ENCODE data around the gene FHIP1B.

DNA sequence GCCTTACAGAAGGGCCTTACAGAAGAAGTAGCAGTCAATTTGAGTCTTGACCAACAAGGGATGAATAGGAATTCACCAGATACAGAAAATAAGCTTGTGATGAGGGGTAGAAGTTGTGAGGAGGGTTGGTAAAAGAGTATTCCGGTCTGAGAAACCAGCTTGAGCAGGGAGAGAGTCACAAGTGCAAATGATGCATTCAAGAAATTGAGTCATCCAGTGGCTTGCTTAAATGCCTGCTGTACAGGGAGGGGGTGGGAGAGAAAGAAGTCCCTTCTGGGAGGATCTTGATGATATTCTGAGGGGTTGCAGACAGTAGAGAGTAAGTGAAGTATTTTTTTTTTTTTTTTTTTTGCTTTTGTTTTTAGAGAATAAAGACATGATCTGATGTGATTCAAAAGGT lies 34.4 kb upstream of the FHIP1B start:
- TF ChIP-seq CTCF (IDR thresholded peaks at IDR 0.05; ENCODE audit: insufficient read depth, low read length) (no peak), GABPA (IDR thresholded peaks at IDR 0.05; ENCODE audit: low read depth) (no peak), POLR2AphosphoS5 (IDR thresholded peaks at IDR 0.05; ENCODE audit: low read depth) (no peak)
- TF ChIP-seq, protein P1, sequence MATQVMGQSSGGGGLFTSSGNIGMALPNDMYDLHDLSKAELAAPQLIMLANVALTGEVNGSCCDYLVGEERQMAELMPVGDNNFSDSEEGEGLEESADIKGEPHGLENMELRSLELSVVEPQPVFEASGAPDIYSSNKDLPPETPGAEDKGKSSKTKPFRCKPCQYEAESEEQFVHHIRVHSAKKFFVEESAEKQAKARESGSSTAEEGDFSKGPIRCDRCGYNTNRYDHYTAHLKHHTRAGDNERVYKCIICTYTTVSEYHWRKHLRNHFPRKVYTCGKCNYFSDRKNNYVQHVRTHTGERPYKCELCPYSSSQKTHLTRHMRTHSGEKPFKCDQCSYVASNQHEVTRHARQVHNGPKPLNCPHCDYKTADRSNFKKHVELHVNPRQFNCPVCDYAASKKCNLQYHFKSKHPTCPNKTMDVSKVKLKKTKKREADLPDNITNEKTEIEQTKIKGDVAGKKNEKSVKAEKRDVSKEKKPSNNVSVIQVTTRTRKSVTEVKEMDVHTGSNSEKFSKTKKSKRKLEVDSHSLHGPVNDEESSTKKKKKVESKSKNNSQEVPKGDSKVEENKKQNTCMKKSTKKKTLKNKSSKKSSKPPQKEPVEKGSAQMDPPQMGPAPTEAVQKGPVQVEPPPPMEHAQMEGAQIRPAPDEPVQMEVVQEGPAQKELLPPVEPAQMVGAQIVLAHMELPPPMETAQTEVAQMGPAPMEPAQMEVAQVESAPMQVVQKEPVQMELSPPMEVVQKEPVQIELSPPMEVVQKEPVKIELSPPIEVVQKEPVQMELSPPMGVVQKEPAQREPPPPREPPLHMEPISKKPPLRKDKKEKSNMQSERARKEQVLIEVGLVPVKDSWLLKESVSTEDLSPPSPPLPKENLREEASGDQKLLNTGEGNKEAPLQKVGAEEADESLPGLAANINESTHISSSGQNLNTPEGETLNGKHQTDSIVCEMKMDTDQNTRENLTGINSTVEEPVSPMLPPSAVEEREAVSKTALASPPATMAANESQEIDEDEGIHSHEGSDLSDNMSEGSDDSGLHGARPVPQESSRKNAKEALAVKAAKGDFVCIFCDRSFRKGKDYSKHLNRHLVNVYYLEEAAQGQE (IDR thresholded peaks at IDR 0.05; ENCODE audit: insufficient replicate concordance, low read depth): no peak

Measured in HL-60 (cell line).